Smooth muscle cell (in vitro differentiated cells): Measurements from ENCODE around the gene CHD8. TPM values are rescaled to one million over a fixed set of nuclear protein-coding genes. Genes with fewer than 3 reads are reported as not detected.

Experiments
- DNase-seq: peaks from one replicate; lab custom pipeline; 2025; ENCODE audit not compliant: unreplicated experiment; lab: John Stamatoyannopoulos, UW
- H2AFZ ChIP-seq: fragments of 200-600 bp; sonication (generic); 2 replicates; pipeline ENCODE4 v1.6.0; 2016; ENCODE audit warnings: antibody characterized with exemption, low read depth, mild to moderate bottlenecking
- H3F3A ChIP-seq: fragments of 200-600 bp; sonication (generic); 2 replicates; pipeline ENCODE4 v1.6.0; 2017; ENCODE audit warnings: antibody characterized with exemption, low read depth
- H3K27ac ChIP-seq: fragments of 200-600 bp; sonication (generic); 2 replicates; pipeline ENCODE4 v1.5.1; 2016; ENCODE audit warnings: low read depth, mild to moderate bottlenecking
- H3K27me3 ChIP-seq: fragments of 200-600 bp; sonication (generic); 2 replicates; pipeline ENCODE4 v1.6.1; 2016; ENCODE audit warnings: low read depth, mild to moderate bottlenecking
- H3K36me3 ChIP-seq: fragments of 200-600 bp; sonication (generic); 2 replicates; pipeline ENCODE4 v1.5.1; 2016; ENCODE audit warnings: low read depth
- H3K4me1 ChIP-seq: fragments of 200-600 bp; sonication (generic); 2 replicates; pipeline ENCODE4 v1.5.1; 2016; ENCODE audit warnings: low read depth
- H3K4me2 ChIP-seq: fragments of 200-600 bp; sonication (generic); 2 replicates; pipeline ENCODE4 v1.6.0; 2016; ENCODE audit warnings: mild to moderate bottlenecking
- H3K4me3 ChIP-seq: fragments of 200-600 bp; sonication (generic); 2 replicates; pipeline ENCODE4 v1.5.1; 2016; ENCODE audit warnings: mild to moderate bottlenecking
- H3K79me2 ChIP-seq: fragments of 200-600 bp; sonication (generic); 2 replicates; pipeline ENCODE4 v1.6.0; 2016; ENCODE audit warnings: low read depth, mild to moderate bottlenecking
- H3K9ac ChIP-seq: fragments of 200-600 bp; sonication (generic); 2 replicates; pipeline ENCODE4 v1.6.0; 2016; ENCODE audit warnings: low read depth
- H3K9me3 ChIP-seq: fragments of 200-600 bp; sonication (generic); replicated peaks from 2 replicates; pipeline ENCODE4 v1.5.1; 2016; ENCODE audit warnings: low read depth
- H4K20me1 ChIP-seq: fragments of 200-600 bp; sonication (generic); 2 replicates; pipeline ENCODE4 v1.6.0; 2016; ENCODE audit warnings: low read depth
- CTCF ChIP-seq: fragments of 200-600 bp; sonication (generic); IDR thresholded peaks from 2 replicates; pipeline ENCODE4 v1.5.1; 2017; ENCODE audit warnings: borderline replicate concordance, mild to moderate bottlenecking, antibody characterized with exemption; ENCODE audit not compliant: insufficient read depth, poor library complexity, severe bottlenecking
- WGBS: methylation state at CpG from one replicate; pipeline ENCODE4 v1.1.7; 2016; ENCODE audit warnings: low lambda C conversion rate; 5-methylcytosine and 5-hydroxymethylcytosine counted together
- polyA plus RNA-seq: library from polyadenylated mRNA; unstranded; fragments of >200 nt; fragmentation: Nextera tagmentation; extraction: Ambion mirVana; gene quantifications from 2 replicates; pipeline ENCODE4 v1.2.1, GENCODE V29; 2016
- total RNA-seq: library from RNA; depleted of rRNA; stranded (reverse); fragments of >200 nt; gene quantifications from 2 replicates; pipeline ENCODE4 v1.2.3, GENCODE V29; 2014

Gene CHD8
- total and polyA plus RNA-seq, 2 experiments from 2014 or later, result 25.0 to 52.9 TPM

GRCh38 chr14:21440859-21441258 is 15.1 kb downstream of the CHD8 start:
- Histone ChIP-seq H4K20me1 (peaks cover 18% of the 10 kb centered on the region), H3K4me3 (no peak overlapping the region), H3K27me3 (no peaks in the 10 kb centered on the region), H2AFZ (no peak overlapping the region), H3K79me2 (peaks cover 86% of the 10 kb centered on the region), H3K36me3 (no peaks in the 10 kb centered on the region), H3F3A (no peaks in the 10 kb centered on the region), H3K9ac (no peak overlapping the region), H3K4me2 (no peak overlapping the region), H3K4me1 (peaks cover 13% of the 10 kb centered on the region), H3K9me3 (no peaks in the 10 kb centered on the region), H3K27ac (no peak overlapping the region)
- no peak for DNase-seq
- TF ChIP-seq CTCF, result no peak

GRCh38 chr14:21437063-21437901 is 18.6 kb downstream of the CHD8 start:
- peaks cover 37% of the 10 kb centered on the region for H4K20me1 ChIP-seq
- H2AFZ ChIP-seq, result peak overlapping the region; percentile 74
- H3K4me1 ChIP-seq, result peaks cover 18% of the 10 kb centered on the region
- H3K9ac ChIP-seq, result peak overlapping the region; percentile 76
- H3K27ac ChIP-seq, result peak overlapping the region; percentile 82
- peak; percentile 90 for DNase-seq
- no peaks in the 10 kb centered on the region for H3K36me3 ChIP-seq
- no peaks in the 10 kb centered on the region for H3K9me3 ChIP-seq
- H3K27me3 ChIP-seq, result no peaks in the 10 kb centered on the region
- 10% methylated on average over 29 of the region's 33 CpGs for WGBS
- H3K4me2 ChIP-seq, result peak overlapping the region; percentile 87
- peak overlapping the region; percentile 74 for H3K4me3 ChIP-seq
- peaks cover 87% of the 10 kb centered on the region for H3K79me2 ChIP-seq
- H3F3A ChIP-seq, result no peaks in the 10 kb centered on the region
- no peak for TF ChIP-seq CTCF

- Histone ChIP-seq H3F3A (no peaks in the 10 kb centered on the region), H3K27ac (no peak overlapping the region), H2AFZ (peak overlapping the region; percentile 50), H3K9me3 (no peaks in the 10 kb centered on the region), H3K4me3 (peak overlapping the region; percentile 74), H3K4me2 (peak overlapping the region; percentile 87), H3K9ac (peak overlapping the region; percentile 76), H4K20me1 (peaks cover 43% of the 10 kb centered on the region), H3K27me3 (no peaks in the 10 kb centered on the region), H3K36me3 (no peaks in the 10 kb centered on the region), H3K79me2 (peaks cover 87% of the 10 kb centered on the region), H3K4me1 (peaks cover 18% of the 10 kb centered on the region)
- no peak for TF ChIP-seq CTCF
- DNase-seq, result no peak
- 7% methylated on average over 11 of the region's 11 CpGs for WGBS
Measured at GRCh38 chr14:21436567-21437062, 19.3 kb downstream of the CHD8 start.

GRCh38 chr14:21431126-21431525 is 24.8 kb downstream of the CHD8 start:
- Histone ChIP-seq H3K36me3 (peaks cover 25% of the 10 kb centered on the region), H3K4me3 (no peak overlapping the region), H3K4me2 (no peak overlapping the region), H3K27ac (no peak overlapping the region), H3K27me3 (no peaks in the 10 kb centered on the region), H3K79me2 (peaks cover 61% of the 10 kb centered on the region), H2AFZ (no peak overlapping the region), H3K9me3 (no peaks in the 10 kb centered on the region), H3K4me1 (peaks cover 8% of the 10 kb centered on the region), H3F3A (no peaks in the 10 kb centered on the region), H3K9ac (no peak overlapping the region), H4K20me1 (peaks cover 72% of the 10 kb centered on the region)
- DNase-seq, result no peak
- 96% methylated on average over 2 of the region's 2 CpGs for WGBS
- TF ChIP-seq CTCF, result no peak
